ENCODE measurements around the gene SORT1.

DNA sequence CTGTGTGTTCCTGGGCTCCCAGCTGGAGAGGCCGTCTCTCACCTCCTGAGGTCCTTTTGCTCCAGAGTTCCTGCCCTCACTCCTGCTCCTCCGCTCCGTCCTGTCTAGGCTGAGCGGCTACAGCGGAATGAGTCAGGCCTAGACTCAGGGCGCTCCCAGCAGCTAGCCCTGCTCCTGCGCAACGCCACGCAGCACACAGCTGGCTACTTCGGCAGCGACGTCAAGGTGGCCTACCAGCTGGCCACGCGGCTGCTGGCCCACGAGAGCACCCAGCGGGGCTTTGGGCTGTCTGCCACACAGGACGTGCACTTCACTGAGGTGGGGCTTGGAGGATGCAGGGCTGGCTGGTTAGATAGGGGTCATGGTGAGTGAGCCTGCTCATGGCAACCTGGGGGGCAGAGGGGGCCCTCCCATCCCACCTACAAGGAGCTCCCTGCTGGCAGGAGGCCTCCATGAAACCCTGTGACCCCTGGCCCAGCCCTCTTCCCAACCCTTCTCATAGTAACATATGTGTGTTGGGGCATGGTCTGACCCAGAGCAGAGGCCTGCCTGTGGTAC is 129.9 kb downstream of the SORT1 start:
- TF ChIP-seq, protein P1, sequence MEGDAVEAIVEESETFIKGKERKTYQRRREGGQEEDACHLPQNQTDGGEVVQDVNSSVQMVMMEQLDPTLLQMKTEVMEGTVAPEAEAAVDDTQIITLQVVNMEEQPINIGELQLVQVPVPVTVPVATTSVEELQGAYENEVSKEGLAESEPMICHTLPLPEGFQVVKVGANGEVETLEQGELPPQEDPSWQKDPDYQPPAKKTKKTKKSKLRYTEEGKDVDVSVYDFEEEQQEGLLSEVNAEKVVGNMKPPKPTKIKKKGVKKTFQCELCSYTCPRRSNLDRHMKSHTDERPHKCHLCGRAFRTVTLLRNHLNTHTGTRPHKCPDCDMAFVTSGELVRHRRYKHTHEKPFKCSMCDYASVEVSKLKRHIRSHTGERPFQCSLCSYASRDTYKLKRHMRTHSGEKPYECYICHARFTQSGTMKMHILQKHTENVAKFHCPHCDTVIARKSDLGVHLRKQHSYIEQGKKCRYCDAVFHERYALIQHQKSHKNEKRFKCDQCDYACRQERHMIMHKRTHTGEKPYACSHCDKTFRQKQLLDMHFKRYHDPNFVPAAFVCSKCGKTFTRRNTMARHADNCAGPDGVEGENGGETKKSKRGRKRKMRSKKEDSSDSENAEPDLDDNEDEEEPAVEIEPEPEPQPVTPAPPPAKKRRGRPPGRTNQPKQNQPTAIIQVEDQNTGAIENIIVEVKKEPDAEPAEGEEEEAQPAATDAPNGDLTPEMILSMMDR (IDR thresholded peaks at IDR 0.05): no peak
- TF ChIP-seq POLR2A (IDR thresholded peaks at IDR 0.05): no peak
